GM12878 (cell line): ENCODE results near the gene RABL6.

Source experiments
- CTCF ChIP-seq, 3 experiments: IDR thresholded peaks in 2 of 3; conservative IDR thresholded peaks in 1 of 3; 2 replicates each; pipeline ENCODE4 v1.5.1; 2011; ENCODE audit warnings: low read depth in 3 of 3, low read length in 3 of 3, mild to moderate bottlenecking in 3 of 3, control low read depth in 2 of 3, moderate library complexity in 2 of 3, inconsistent platforms in 1 of 3, mixed read lengths in 1 of 3; ENCODE audit not compliant: control insufficient read depth in 2 of 3, insufficient read depth in 1 of 3; ENCODE audit errors: extremely low read depth in 1 of 3
- EP300 ChIP-seq, 2 experiments: fragments of 150-350 bp in 1 of 2; IDR thresholded peaks; 2 replicates each; pipeline ENCODE4 v1.6.1; 2011 to 2012; ENCODE audit warnings: low read depth in 2 of 2, low read length in 2 of 2, borderline replicate concordance in 1 of 2, improper control_type of control experiment in 1 of 2, inconsistent platforms in 1 of 2; ENCODE audit not compliant: control insufficient read depth in 1 of 2
- EZH2 ChIP-seq: IDR thresholded peaks from 2 replicates; pipeline ENCODE4 v1.6.1; 2012; ENCODE audit warnings: low read depth, mild to moderate bottlenecking, control low read depth, inconsistent platforms, low read length, borderline replicate concordance; ENCODE audit not compliant: control insufficient read depth
- KDM1A ChIP-seq: fragments of 200-600 bp; sonication (generic); IDR thresholded peaks from 2 replicates; pipeline ENCODE4 v1.6.1; 2016; ENCODE audit warnings: borderline replicate concordance
- NFIC ChIP-seq: IDR thresholded peaks from 2 replicates; pipeline ENCODE4 v1.6.1; 2012; ENCODE audit warnings: low read depth, mild to moderate bottlenecking, inconsistent platforms, low read length, moderate library complexity
- SPI1 ChIP-seq: IDR thresholded peaks from 2 replicates; pipeline ENCODE4 v1.6.1; 2011; ENCODE audit warnings: low read depth, mild to moderate bottlenecking, low read length, moderate library complexity, borderline replicate concordance; ENCODE audit not compliant: insufficient read depth
- TF ChIP-seq, protein P1 (sequence below): fragments of 450-650 bp; IDR thresholded peaks from 2 replicates; pipeline ENCODE4 v1.6.1; 2016; ENCODE audit warnings: mild to moderate bottlenecking, moderate library complexity, borderline replicate concordance
- TF ChIP-seq, protein P2 (sequence below): IDR thresholded peaks from 2 replicates; pipeline ENCODE4 v1.6.1; 2012; ENCODE audit warnings: mild to moderate bottlenecking, low read depth, low read length

- TF ChIP-seq CTCF (IDR thresholded peaks at IDR 0.05 in 2 of 3, conservative IDR thresholded peaks at IDR 0.05 in 1 of 3; ENCODE audit: control insufficient read depth in 2 of 3, extremely low read depth in 1 of 3, insufficient read depth in 1 of 3, low read depth in 3 of 3, low read length in 3 of 3) (no peak), NFIC (no peak), KDM1A (no peak), EZH2 (no peak), SPI1 (no peak), EP300 (IDR thresholded peaks at IDR 0.05; ENCODE audit: borderline replicate concordance in 1 of 2, control insufficient read depth in 1 of 2, low read depth in 2 of 2, low read length in 2 of 2) (no peak)
- TF ChIP-seq, protein P1, sequence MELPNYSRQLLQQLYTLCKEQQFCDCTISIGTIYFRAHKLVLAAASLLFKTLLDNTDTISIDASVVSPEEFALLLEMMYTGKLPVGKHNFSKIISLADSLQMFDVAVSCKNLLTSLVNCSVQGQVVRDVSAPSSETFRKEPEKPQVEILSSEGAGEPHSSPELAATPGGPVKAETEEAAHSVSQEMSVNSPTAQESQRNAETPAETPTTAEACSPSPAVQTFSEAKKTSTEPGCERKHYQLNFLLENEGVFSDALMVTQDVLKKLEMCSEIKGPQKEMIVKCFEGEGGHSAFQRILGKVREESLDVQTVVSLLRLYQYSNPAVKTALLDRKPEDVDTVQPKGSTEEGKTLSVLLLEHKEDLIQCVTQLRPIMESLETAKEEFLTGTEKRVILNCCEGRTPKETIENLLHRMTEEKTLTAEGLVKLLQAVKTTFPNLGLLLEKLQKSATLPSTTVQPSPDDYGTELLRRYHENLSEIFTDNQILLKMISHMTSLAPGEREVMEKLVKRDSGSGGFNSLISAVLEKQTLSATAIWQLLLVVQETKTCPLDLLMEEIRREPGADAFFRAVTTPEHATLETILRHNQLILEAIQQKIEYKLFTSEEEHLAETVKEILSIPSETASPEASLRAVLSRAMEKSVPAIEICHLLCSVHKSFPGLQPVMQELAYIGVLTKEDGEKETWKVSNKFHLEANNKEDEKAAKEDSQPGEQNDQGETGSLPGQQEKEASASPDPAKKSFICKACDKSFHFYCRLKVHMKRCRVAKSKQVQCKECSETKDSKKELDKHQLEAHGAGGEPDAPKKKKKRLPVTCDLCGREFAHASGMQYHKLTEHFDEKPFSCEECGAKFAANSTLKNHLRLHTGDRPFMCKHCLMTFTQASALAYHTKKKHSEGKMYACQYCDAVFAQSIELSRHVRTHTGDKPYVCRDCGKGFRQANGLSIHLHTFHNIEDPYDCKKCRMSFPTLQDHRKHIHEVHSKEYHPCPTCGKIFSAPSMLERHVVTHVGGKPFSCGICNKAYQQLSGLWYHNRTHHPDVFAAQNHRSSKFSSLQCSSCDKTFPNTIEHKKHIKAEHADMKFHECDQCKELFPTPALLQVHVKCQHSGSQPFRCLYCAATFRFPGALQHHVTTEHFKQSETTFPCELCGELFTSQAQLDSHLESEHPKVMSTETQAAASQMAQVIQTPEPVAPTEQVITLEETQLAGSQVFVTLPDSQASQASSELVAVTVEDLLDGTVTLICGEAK: no peak
- TF ChIP-seq, protein P2, sequence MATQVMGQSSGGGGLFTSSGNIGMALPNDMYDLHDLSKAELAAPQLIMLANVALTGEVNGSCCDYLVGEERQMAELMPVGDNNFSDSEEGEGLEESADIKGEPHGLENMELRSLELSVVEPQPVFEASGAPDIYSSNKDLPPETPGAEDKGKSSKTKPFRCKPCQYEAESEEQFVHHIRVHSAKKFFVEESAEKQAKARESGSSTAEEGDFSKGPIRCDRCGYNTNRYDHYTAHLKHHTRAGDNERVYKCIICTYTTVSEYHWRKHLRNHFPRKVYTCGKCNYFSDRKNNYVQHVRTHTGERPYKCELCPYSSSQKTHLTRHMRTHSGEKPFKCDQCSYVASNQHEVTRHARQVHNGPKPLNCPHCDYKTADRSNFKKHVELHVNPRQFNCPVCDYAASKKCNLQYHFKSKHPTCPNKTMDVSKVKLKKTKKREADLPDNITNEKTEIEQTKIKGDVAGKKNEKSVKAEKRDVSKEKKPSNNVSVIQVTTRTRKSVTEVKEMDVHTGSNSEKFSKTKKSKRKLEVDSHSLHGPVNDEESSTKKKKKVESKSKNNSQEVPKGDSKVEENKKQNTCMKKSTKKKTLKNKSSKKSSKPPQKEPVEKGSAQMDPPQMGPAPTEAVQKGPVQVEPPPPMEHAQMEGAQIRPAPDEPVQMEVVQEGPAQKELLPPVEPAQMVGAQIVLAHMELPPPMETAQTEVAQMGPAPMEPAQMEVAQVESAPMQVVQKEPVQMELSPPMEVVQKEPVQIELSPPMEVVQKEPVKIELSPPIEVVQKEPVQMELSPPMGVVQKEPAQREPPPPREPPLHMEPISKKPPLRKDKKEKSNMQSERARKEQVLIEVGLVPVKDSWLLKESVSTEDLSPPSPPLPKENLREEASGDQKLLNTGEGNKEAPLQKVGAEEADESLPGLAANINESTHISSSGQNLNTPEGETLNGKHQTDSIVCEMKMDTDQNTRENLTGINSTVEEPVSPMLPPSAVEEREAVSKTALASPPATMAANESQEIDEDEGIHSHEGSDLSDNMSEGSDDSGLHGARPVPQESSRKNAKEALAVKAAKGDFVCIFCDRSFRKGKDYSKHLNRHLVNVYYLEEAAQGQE: no peak
Measured at GRCh38 chr9:136862849-136863622, 55.3 kb downstream of the RABL6 start.
